ENCODE measurements around the gene KIF2A. TPM values are rescaled to one million over a fixed set of nuclear protein-coding genes. Genes with fewer than 3 reads are reported as not detected.

The KIF2A gene
- total and polyA plus RNA-seq, 2 donors (not counting 3 experiments of a cell fraction or from before 2014, with no cell fraction given), result 17.1 to 65.1 TPM

GRCh38 chr5:62385816-62386400 is 79.9 kb downstream of the KIF2A start:
- Histone ChIP-seq H3K9me1 (replicated peaks; ENCODE audit: control insufficient read depth, extremely low read depth, insufficient read depth, low read length) (no peaks in the 10 kb centered on the region), H3K4me3 (replicated peaks in 1 of 3; ENCODE audit: insufficient read depth in 1 of 3, low read depth in 1 of 3, low read length in 3 of 3) (no peak overlapping the region), H3K9ac (replicated peaks; ENCODE audit: extremely low read depth, insufficient read depth, low read length) (no peak overlapping the region), H4K20me1 (replicated peaks; ENCODE audit: control insufficient read depth, extremely low read depth, insufficient read depth, low read length) (no peaks in the 10 kb centered on the region), H3K79me2 (ENCODE audit: control insufficient read depth, insufficient read depth, low read length) (peaks cover 2% of the 10 kb centered on the region), H3K27ac (ENCODE audit: insufficient read depth, low read depth, low read length) (no peak overlapping the region), H2AFZ (ENCODE audit: low read depth, low read length) (no peak overlapping the region), H3K27me3 (ENCODE audit: control insufficient read depth in 2 of 2, insufficient read depth in 2 of 2, low read length in 2 of 2) (no peaks in the 10 kb centered on the region), H3K36me3 (ENCODE audit: control insufficient read depth in 2 of 2, extremely low read depth in 1 of 2, insufficient read depth in 2 of 2, low read length in 2 of 2) (peaks cover 11 to 34% of the 10 kb centered on the region in 2 experiments), H3K4me2 (ENCODE audit: insufficient read depth, low read length) (no peak overlapping the region), H3K4me1 (ENCODE audit: control insufficient read depth, extremely low read depth, insufficient read depth, low read length) (no peaks in the 10 kb centered on the region), H3K9me3 (replicated peaks; ENCODE audit: control insufficient read depth, insufficient read depth, low read length) (no peaks in the 10 kb centered on the region)
- POLR2A ChIA-PET, result no interaction called here
- TSS peak; percentile 21 for BruUV-seq (replicated peaks)
- FAIRE-seq, result no peak
- dilution Hi-C loops (cut with MboI; ENCODE audit: extremely low pct_ligation_motif_present, low sequenced_read_pairs), result no loop called here
- intact Hi-C loops (cut with micrococcal nuclease), result no loop called here
- no peak for TF ChIP-seq MAX (IDR thresholded peaks at IDR 0.05; ENCODE audit: insufficient read depth, insufficient read length)
- TF ChIP-seq FOS (IDR thresholded peaks at IDR 0.05; ENCODE audit: borderline replicate concordance, insufficient read depth, low read length), result no peak
- CTCF ChIA-PET, result interaction anchor here (1.5 to 1.6 kb wide), 2 partner anchors 18 to 84 kb away, joined by 3 to 4 read pairs; partner anchors contain the start of gene DIMT1
- no peak for DNase-seq (ENCODE audit: low read depth, low spot score)

DNA sequence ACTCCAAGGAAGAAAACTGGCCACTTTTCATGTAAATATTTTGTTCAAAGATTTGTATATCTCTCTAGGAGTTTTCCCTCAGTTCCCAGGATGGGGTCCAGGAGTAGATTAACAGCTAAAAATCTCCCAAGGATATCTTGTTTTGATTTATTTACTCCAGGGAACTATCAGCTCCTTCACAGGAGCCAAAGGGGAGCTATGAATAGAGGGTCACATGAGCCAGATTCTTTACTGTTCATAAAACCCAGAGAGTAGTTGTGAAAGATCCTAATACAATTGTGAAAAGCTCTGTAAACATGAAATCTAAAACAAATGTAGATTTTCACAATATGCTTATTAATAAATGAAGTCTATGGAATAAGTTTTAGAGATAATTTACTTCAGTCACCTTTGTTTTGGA is 80.8 kb downstream of the KIF2A start:
- Histone ChIP-seq H3K4me2 (ENCODE audit: insufficient read depth, low read length) (no peak overlapping the region), H3K36me3 (ENCODE audit: control insufficient read depth in 2 of 2, extremely low read depth in 1 of 2, insufficient read depth in 2 of 2, low read length in 2 of 2) (peaks cover 8 to 31% of the 10 kb centered on the region in 2 experiments), H4K20me1 (replicated peaks; ENCODE audit: control insufficient read depth, extremely low read depth, insufficient read depth, low read length) (no peaks in the 10 kb centered on the region), H3K79me2 (ENCODE audit: control insufficient read depth, insufficient read depth, low read length) (peaks cover 2% of the 10 kb centered on the region), H3K9ac (replicated peaks; ENCODE audit: extremely low read depth, insufficient read depth, low read length) (no peak overlapping the region), H3K9me3 (replicated peaks; ENCODE audit: control insufficient read depth, insufficient read depth, low read length) (no peaks in the 10 kb centered on the region), H3K27ac (ENCODE audit: insufficient read depth, low read depth, low read length) (no peak overlapping the region), H3K4me3 (replicated peaks in 1 of 3; ENCODE audit: insufficient read depth in 1 of 3, low read depth in 1 of 3, low read length in 3 of 3) (no peak overlapping the region), H3K9me1 (replicated peaks; ENCODE audit: control insufficient read depth, extremely low read depth, insufficient read depth, low read length) (no peaks in the 10 kb centered on the region), H3K4me1 (ENCODE audit: control insufficient read depth, extremely low read depth, insufficient read depth, low read length) (no peaks in the 10 kb centered on the region), H3K27me3 (ENCODE audit: control insufficient read depth in 2 of 2, insufficient read depth in 2 of 2, low read length in 2 of 2) (no peaks in the 10 kb centered on the region), H2AFZ (ENCODE audit: low read depth, low read length) (no peak overlapping the region)
- POLR2A ChIA-PET, result interaction anchor here (1.6 kb wide), 1 partner anchor 17 kb away, joined by 7 read pairs; the partner anchor contains the start of gene DIMT1
- no peak for DNase-seq (ENCODE audit: low read depth, low spot score)
- TF ChIP-seq EZH2 (IDR thresholded peaks at IDR 0.05; ENCODE audit: borderline replicate concordance, low read depth, low read length, severe bottlenecking) (no peak), MAX (IDR thresholded peaks at IDR 0.05; ENCODE audit: insufficient read depth, insufficient read length) (no peak), JUN (IDR thresholded peaks at IDR 0.05; ENCODE audit: borderline replicate concordance, insufficient read depth, insufficient read length, low read depth) (no peak), MYC (IDR thresholded peaks at IDR 0.05; ENCODE audit: low read depth, low read length) (no peak), POLR2AphosphoS5 (IDR thresholded peaks at IDR 0.05; ENCODE audit: insufficient read depth, low read depth, low read length) (no peak), FOS (IDR thresholded peaks at IDR 0.05; ENCODE audit: borderline replicate concordance, insufficient read depth, low read length) (no peak), GATA2 (IDR thresholded peaks at IDR 0.05; ENCODE audit: insufficient read depth, insufficient read length, low read depth, low read length) (no peak), CTCF (IDR thresholded peaks at IDR 0.05; ENCODE audit: extremely low read depth in 1 of 2, insufficient read depth in 1 of 2, low read depth in 1 of 2, low read length in 2 of 2) (no peak), POLR2A (IDR thresholded peaks at IDR 0.05; ENCODE audit: low read depth, low read length) (no peak)
- FAIRE-seq, result no peak
- BruUV-seq (replicated peaks), result no TSS peak
- intact Hi-C loops (cut with micrococcal nuclease) (no loop called here), dilution Hi-C loops (cut with MboI; ENCODE audit: extremely low pct_ligation_motif_present, low sequenced_read_pairs) (no loop called here)
- CTCF ChIA-PET, result interaction anchor here (1.5 kb wide), 1 partner anchor 17 kb away, joined by 4 read pairs; the partner anchor contains the start of gene DIMT1

Measured in endothelial cell of umbilical vein (primary cell).